Stimulated activated CD4-positive, alpha-beta T cell treated with anti-CD3 and anti-CD28 coated beads, Interleukin-12 subunit alpha, Interleukin-12 subunit beta, amount 100 ng/mL, for 24 hours (primary cell): ENCODE measurements around the gene RHOXF2.
"Not testable (repeated sequence)": the region's sequence is repeated elsewhere in the genome, so short reads cannot be mapped to it uniquely, and the experiment has no call there.

ENCODE experiments used
- DNase-seq, 2 experiments: peaks; one replicate each; pipeline ENCODE4 v3.0.0-alpha.2; 2020; ENCODE audit warnings: low read depth in 2 of 2

RHOXF2 gene, protein sequence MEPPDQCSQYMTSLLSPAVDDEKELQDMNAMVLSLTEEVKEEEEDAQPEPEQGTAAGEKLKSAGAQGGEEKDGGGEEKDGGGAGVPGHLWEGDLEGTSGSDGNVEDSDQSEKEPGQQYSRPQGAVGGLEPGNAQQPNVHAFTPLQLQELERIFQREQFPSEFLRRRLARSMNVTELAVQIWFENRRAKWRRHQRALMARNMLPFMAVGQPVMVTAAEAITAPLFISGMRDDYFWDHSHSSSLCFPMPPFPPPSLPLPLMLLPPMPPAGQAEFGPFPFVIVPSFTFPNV

DNA sequence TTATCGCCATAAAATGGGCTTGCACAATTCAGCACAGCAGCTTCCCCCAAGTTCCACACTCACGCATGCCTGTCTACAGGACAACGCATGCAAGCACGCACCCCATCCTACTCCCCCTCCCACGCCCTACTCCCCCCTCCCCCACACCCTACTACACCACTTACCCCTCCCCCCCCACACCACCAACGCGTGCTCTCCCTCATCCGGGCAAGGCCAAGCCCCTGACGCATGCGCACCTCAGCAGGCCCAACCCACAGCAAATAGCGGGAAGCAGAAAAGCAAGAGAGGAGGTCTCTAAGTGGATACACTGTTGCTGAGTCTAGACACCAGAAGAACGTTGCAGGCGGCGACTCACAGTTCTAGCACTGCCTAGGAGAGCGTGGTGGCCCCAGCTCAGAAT, at the start of gene RHOXF2:
TSS of gene RHOXF2 (plus strand) at position 301 of the 400 bp plus-strand sequence. CDS start 138 bp downstream, outside the sequence.
- not testable (repeated sequence) for DNase-seq

DNA sequence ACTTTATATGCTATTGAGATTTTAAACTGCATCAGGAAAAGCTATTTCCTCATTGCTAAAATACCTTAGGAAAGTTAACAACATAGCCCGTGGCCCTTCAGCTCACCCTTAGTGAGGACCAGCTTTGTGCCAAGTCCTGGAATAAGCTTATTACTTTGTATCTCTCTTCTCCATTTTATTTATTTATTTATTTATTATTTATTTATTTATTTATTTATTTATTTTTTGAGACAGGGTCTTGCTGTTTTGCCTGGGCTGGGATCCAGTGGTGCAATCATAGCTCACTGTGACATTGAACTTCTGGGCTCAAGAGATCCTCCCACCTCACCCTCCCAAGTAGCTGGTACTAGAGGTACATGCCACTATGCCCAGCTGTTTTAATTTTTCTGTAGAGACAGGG, 49.0 kb upstream of the RHOXF2 start:
- no peak for DNase-seq

DNA sequence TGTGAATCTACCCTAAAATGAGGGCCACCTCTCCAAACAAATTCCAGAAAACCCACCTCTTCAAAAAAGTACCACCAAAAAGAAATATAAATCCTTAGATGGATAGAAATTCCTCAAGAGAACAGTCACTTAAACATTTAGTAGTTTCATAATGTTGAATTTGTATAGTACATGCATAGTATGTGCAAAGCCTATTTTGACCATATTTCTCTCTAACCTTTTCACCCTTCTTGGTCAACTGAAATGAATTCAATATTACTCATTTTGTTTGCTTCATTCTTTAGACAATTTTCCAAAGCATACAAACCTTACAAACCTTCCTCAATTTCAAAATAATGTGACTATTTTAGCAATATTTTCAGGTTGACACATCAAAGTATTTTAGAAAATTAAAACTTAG, 46.8 kb upstream of the RHOXF2 start:
- no peak for DNase-seq

DNA sequence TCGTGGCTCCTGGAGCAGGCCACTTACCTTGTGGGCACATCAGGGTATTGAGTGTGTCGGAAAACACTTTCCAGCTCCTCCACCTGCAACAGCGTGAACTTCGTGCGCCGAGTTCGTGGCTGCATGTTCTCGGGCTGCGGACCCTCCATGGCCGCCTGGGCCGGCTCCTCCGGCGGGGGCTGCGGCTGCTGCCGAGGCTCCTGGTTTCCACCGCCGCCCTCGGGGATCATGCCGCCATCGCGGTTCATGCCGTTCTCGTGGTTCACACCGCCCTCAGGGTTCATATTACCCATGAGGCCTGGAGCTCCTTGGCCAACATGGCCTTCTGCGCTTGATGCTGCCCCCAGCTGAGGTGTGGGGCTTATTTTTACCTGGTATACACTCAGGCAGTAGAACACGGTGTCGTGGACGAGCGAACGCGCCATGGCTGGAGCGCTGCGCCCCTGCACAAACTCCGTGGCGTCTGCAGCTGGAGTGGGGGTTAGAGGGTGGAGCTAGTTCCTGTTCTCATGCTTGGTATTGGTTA, 42.9 kb upstream of the RHOXF2 start, which contains the start of gene RHOXF1:
TSS of gene RHOXF1 (minus strand) at position 476 of the 526 bp plus-strand sequence. CDS start at position 425, 51 bp downstream.
- no peak for DNase-seq

DNA sequence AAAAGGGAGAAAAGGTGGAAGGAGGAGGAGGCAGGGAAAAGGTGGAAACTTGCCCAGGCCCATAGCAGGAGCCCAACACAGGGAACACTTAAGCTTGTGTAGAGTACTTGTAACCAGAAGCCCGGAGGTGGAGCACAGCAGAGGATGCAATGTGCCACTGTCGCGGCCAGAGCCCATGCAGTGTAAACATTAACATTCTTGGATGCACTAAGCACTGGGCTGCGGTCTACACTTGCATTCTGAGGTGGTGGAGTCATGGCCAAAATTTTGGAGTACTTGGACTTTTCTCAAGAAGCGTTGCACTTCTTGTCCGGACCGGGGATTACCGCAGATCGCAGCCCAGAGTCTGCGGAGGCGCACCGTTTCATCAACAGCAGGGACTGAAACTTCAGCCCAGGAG, 38.2 kb upstream of the RHOXF2 start:
- DNase-seq, result no peak

DNA sequence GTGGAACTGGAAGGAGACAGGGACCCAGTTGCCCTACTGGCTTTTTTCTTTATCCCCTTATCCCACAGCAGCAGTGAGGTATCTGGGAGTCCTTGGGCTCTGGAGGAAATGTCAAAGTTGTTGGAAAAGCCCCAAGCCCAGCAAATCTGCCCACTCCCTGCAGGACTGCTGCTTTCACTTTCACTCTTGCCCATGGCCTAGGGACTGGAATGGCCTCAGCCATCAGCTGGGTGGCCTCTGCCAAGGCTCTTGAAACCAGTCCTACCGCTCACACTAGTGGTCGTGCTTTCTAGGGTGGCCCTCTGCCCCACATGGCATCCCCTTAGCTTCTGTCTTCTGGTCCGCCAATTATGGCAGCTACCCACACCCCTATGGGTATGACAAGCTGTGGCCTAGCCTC, 33.0 kb upstream of the RHOXF2 start:
- no peak for DNase-seq

DNA sequence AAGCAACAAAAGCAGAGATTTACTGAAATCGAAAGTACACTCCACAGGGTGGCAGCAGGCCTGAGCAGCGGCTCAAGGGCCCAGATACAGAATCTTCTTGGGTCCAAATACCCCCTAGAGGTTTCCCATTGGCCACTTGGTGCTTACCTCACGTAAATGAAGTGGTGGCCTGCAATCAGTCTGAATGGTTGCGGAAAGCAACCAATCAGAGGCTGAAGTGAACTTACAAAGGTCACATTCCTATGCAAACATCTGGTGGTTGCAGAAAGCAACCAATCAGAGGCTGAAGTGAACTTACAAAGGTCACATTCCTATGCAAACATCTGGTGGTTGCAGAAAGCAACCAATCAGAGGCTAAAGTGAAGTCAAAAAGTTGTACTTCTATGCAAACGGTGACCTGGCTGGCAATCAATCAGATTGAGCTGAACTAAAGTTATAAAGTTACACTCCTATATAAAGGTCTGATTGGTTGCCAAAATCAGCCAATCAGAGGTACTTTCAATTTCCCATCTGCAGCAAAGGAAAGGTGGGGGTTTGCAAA, 30.0 kb upstream of the RHOXF2 start:
- DNase-seq, result not testable (repeated sequence)

DNA sequence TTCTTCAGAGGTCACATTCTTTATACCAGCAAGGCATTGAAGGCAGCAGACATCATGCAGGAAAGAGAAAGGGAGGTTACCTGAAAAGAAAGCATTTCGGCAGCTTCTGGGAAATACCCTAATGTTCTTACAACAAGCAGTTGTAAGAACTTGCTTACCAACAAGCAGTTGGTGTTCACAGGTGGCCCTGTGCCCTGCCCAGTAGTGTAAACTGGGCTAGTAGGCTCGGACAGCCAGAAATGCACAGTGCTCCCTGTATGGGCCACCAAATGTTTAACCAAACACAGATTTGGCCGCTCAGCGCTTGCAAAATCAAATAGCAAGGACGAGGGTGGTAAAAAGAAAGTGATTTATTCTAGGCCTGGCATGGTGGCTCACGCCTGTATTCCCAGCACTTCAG, 22.3 kb upstream of the RHOXF2 start:
- no peak for DNase-seq

DNA sequence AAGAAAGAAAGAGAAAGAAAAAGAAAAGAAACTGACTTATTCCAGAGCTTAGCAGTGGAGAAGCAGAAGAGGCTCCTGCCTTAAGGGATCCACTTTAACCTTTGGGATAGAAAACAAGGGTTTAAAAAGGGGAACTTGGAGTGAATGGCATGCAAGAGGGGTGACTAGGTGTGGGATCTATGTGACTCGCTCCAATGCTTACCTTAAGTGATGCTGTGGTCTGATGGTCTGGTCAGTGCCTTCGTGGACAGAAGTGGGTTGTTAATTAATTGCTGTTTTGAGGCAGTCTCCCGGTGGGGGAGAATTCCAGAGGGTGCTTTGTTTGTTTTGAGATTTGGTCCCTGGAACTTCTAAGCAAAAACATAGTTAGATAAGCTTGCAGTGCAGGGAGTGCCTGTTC, 21.6 kb upstream of the RHOXF2 start:
- no peak for DNase-seq

DNA sequence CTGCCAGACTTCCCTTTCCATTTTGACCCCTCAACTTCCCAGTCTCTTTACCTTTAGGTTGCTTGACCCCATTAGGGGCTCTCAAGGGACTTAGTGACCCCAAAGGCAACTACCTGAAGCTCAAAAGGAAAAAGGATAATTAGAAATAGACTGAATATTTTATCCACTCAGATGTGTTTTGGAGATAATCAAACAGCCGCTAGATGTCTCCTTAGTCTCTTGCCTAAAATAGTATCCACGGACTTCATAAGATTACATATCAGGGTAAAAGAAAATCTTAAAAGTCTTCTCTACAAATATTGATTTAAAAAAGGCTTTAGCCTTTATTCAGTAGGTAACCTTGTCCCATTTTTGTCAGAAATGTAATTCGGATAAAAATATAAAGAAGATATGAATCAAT, 21.0 kb upstream of the RHOXF2 start:
- DNase-seq, result no peak

DNA sequence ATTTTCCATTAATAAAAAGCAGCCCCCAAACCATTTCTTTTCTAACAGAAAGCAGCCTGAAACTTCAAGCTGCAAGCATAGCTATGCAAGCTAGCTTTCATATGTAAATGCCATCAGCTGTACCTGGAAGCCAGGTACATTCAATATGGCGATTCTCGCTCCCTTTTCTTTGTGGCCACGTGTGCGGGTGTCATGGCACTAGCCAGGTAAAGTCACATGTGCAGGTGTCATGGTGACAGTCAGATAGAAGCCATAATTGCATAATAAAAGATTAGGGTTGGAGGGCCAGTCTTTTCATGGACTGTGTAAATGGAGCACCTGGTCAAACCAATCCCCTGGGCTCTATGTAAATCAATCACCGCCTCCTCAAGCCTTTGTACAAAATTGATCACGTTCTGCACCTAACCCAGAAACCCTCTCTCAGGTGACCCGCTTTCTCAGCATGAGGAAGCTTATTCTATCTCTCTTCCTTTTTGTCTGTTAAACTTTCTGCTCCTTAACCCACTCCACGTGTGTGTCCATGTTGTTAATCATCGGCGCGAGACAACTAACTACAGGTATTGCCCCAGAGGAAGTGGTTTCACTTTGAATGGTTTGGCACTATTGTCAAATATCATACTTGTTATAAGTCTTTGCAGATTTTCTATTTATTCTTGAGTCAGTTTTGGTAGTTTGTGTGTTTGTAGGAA, 18.0 kb upstream of the RHOXF2 start:
- no peak for DNase-seq

DNA sequence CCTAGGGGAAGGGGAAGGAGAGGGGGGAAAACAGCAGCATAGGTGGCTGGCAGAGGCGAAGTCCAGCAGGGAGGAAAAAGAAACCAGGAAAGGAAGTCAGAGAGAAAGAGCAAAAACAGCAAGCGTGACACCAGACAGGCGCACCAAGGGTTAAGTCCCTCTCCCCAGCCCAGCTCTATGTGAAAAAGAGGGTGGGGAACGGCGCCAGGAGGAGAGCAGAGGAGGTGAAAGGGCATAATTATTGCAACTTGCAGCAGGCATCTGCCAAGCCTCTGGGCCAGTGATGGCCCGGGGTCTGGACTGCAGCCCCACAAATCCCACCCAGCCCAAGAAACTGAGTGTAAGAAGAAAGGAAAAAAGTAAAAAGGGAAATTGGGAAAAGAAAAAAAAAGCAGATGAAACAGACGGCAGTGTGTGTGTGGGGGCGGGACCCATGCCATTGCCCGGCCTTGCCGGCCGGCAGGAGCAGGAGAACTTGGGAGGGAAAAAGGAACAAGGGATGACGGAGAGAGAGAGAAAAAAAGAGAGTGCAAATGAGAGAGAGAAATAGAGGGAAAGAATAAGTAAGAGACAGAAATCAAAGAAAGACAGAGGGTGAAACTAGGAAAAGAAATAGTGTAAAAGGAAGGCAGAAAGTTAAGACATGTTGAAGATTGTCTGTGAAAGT, 14.1 kb upstream of the RHOXF2 start:
- DNase-seq, result no peak

DNA sequence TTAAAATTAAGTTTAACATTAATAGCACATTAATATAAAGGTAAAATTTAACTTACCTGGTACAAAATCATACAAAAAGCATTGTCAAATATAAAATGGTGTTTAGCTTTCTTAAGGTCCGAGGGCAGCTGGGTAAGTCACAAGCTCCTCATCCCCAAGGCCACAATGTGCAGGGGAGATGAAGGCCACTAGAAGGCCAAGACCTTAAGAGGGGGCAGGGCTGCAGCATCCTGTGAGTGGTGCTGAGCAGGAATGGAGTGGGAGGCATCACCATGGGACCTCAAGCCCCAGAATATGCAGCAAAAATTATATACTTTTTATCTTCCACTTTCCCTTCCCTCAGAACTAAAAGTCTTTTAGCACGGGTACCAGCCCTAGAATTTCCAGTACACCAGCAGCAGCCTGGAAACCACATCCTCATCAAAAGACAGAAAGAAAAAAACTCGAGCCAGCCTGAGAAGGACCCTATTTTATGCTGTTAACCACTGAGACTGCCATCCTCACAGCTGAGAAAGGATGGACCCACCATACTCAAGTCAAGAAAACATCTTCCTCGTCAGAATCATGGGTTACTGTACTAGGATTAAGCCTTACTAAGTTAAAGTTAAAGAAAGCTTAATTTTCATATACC, 13.0 kb upstream of the RHOXF2 start:
- no peak for DNase-seq

DNA sequence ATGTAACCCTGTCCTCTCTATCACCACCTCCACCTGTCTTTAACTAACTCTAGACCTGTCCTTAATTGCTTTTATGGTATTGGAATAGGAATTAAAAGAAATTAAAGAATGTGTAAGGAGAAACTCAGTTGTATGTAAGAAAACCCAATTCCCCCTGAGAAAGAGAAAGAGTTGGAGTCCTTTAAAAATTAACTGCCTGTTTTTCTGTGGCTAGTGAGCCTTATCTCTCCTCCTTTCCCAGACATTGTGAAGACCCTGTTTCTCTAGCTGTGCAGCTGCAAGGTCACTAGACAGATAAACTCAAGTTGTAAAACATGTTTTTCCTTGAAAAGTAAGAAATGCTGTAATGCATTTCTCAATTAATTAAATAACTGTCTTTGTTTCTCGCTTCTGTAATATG, 12.1 kb upstream of the RHOXF2 start:
- DNase-seq, result not testable (repeated sequence)

DNA sequence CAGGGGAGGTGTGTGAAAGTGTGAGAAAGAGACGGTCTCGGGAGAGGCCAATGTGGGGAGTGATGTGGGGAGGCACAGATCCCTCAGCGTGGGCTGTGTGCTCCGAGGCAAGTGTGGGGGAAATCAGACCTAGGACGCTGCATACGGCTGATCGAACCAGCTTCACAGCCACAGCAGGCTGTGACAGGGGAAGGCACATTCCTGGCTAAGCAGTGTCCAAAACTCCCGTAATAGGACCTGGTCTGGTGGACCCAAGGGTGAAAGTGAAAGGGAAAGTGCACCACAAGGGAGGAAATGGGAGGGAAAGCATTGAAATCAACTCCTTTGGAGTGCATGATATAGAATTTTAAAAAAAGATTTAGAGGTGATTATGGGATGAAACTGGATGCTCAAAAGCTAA, 10.9 kb upstream of the RHOXF2 start:
- no peak for DNase-seq

DNA sequence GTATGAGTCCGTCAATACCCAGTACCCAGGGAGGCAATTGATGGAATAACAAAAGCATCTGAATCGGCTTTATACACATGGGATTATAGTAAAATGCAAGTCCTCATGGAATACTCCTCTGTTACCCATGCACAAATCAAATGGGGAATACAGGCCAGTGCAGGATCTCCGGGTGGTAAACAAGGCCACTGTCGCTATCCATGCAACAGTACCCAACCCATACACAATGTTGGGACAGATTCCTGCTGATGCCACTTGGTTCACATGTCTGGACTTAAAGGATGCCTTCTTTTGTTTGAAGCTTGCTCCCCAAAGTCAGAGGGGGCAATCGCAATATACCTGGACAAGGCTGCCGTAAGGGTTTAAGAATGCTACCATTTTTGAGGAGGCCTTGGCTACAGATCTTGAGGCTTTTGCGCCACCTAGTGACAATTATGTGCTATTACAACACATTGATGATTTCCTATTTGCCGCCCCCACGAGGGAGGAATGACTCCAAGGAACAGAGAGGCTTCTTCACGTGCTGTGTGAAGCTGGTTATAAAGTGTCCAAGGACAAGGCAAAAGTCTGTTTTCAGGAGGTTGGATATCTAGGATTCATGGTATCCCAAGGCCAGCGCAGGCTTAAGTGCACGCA, 8.2 kb upstream of the RHOXF2 start:
- not testable (repeated sequence) for DNase-seq

DNA sequence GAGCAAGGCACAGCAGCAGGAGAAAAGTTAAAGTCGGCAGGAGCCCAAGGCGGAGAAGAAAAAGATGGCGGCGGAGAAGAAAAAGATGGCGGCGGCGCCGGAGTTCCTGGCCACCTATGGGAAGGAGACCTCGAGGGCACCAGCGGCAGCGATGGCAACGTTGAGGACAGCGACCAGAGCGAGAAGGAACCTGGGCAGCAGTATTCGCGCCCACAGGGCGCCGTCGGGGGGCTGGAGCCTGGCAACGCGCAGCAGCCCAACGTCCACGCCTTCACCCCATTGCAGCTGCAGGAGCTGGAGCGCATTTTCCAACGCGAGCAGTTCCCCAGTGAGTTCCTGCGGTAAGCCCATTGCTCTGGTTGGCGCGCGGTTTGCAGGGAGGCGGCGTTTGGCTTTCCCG, 673 bp downstream of the RHOXF2 start:
- not testable (repeated sequence) for DNase-seq

DNA sequence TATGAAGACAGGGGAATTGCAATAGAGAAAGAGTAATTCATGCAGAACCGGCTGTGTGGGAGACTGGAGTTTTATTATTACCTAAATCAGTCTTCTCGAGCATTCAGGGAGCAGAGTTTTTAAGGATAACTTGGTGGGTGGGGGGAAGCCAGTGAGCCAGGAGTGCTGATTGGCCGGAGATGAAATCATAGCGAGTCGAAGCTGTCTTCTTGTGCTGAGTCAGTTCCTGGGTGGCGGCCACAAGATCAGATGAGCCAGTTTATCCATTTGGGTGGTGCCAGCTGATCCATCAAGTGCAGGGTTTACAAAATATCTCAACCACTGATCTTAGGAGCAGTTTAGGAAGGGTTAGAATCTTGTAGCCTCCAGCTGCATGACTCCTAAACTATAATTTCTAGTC, 34.8 kb downstream of the RHOXF2 start:
- DNase-seq, result not testable (repeated sequence)

DNA sequence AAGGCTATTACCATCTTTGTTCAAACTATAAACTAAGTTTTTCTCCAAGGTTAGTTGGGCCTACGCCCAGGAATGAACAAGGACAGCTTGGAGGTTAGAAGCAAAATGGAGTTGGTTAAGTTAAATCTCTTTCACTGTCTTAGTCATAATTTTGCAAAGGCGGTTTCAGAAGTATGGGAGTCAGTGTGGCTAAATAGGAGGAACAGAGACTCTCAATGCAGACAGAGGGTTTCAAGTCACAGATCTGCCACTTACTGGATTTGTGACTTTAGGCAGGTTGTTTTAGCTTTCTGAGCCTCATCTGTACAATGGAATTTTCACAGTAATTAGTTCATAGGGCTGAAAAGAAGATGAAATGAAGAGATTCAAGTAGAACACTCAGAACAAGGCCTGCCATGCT, 35.3 kb downstream of the RHOXF2 start:
- not testable (repeated sequence) for DNase-seq

DNA sequence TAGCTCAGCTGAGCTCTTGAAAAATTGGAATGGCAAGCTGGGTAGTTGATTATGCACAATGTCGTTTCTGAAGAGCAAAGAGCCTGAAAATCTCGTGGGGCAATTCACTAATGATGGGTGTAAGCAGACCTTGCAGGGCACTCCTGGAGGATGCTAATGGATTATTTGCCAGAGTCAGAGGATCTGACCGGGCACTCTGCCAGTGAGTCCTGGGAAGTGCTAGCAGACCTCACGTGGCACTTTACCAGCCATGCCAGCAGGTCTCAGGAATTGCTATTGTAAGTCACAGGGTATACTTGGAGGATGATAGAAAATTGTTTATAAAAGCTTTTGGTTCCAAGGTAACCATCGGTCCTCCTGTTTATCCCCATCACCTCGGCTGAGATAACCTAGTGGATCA, 37.4 kb downstream of the RHOXF2 start:
- not testable (repeated sequence) for DNase-seq

DNA sequence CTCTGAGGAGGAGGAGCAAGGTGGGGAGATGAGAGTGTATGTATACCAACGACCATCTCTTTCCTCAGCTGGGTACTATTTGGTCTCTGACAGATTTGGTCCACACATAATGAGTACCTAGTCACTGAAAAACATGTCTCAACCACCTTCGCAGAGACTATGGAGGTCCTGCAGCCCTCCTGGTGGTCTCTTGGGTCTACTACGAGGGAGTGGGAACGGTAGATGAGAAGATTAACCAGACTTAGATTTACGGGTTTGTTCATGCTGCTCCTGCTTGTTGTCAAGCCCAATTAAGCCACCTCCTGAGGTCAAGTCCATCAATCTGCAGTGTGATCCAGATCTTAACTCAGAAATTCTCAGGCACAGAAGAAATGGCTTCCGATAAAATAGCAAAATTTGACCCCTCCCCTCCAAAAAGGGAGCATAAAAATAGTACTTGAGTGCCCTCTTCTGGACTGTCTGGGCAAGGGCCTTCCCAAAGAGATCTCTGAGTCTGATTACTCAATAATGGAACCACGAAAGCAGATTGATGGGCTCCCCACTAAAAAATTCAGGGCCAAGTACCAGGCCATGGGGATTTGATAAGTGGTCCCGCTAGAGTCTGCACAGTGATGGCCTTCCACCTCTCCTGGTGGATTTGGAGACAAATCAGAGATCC, 38.3 kb downstream of the RHOXF2 start:
- DNase-seq, result not testable (repeated sequence)
